Measurements from ENCODE around the gene GCC2.
A peak's percentile ranks its signal among the peaks of the same experiment; 100 is the strongest.
"Not testable (repeated sequence)": the region's sequence is repeated elsewhere in the genome, so short reads cannot be mapped to it uniquely, and the experiment has no call there.

Gene GCC2

DNA sequence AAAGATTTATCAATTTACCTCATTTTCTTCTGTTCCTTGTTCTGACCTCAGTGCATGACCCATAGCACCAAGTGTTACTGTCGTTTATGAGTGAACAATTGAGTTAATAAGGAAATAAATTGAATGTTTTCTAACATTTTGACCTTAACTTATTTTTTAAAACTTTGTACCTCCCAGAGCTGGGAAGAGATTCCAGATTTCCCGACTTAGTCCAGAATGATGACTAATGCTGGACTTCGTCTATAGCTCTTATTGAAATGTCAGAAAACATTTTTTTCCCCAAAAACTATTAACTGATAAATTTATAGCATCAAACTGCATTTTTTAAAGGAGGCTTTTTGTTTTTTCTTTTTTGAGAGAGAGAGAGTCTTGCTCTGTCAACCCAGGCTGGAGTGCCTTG is 63.4 kb downstream of the GCC2 start:
- not testable (repeated sequence) for DNase-seq

- DNase-seq = not testable (repeated sequence)
Measured at GRCh38 chr2:108514478-108514877, 65.5 kb downstream of the GCC2 start.

DNA sequence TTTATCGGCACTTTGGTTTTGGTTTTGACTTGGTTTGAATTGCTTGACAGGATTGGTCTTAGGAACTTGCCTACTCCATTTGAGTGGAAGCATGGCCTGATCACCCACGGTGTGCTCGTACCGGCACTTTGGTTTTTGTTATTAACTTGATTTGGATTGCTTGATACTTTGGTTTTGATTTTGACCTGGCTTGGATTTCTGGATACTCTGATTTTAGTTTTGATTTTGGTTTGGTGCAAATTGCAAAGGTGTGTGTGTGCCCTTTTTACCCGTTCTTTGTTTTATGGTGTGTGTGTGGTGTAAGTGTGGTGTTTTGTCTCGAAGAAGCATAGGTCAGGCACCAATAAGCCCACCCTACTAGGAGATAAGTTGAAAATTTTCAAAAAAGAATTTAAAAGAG is 75.7 kb downstream of the GCC2 start:
- not testable (repeated sequence) for DNase-seq

DNA sequence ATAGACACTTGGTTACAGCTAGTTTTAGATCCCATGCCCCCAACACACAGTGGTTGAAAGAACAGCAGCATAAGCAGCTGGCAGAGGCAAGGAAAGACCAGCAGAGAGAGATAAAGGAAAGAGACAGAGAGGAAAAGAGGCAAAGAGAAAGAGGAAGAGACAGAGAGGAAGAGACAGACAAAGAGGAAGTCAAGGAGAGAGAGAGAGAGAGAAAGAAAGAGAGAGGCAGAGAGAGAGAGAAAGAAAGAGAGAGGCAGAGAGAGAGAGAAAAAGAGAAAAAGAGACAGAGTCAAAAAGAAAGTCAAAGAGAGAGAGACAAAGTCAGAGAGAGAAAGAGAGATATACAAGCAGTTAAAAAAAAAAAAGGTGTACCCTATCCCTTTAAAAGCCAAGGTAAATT is 76.3 kb downstream of the GCC2 start:
- DNase-seq = not testable (repeated sequence)

GRCh38 chr2:108531674-108532055 is 82.7 kb downstream of the GCC2 start:
- DNase-seq = no peak

GRCh38 chr2:108533832-108534583 is 85.0 kb downstream of the GCC2 start, which contains the start of gene LIMS1:
TSS of gene LIMS1 (plus strand) at chr2:108534470. CDS start at chr2:108534563, 93 bp downstream.
- DNase-seq = peak; percentile 33 to 95 (median 83)

GRCh38 chr2:108534584-108535356 is 85.8 kb downstream of the GCC2 start:
- DNase-seq = peak in 32 of 51 donors; percentile 7 to 68 (median 40)

DNA sequence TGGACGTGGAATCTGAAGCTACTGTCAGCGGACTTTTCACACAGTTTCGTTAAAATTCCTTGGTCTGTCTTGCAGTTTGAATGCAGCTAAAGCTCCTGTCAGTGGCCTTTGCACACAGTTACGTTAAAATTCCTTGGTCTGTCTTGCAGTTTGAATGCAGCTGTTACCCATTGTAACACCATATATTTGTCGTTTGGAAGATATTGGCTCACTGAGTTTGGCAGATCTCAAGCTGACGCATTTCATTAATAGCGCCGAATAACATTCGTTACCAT is 86.3 kb downstream of the GCC2 start:
- DNase-seq = peak in 1 of 51 donors; percentile 59

DNA sequence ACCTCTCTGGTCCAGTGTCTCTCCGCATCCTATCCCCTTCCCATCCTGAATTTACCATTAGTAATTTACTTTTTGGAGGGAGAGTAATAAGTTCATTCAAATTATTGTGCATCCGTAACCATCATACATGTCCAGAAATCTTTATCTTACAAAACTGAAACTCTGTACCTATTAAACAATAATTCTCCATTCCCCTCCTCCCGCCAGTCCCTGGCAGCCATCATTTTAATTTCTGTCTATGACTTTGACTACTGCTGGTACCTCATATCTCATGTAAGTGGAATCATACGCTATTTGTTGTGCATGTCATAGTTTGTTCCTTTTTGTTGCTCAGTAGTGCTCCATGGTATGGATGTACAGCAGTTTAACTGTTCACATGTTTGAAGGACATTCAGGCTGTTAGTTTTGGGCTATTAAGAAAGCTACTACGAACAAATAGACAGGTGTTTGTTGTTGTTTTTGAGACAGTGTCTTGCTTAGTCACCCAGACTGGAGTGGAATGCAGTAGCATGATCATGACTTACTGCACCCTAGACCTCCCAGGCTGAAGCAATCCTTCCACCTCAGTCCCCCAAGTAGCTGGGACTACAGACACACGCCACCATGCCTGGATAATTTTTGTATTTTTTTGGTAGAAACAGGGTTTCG is 87.3 kb downstream of the GCC2 start:
- DNase-seq = no peak

DNA sequence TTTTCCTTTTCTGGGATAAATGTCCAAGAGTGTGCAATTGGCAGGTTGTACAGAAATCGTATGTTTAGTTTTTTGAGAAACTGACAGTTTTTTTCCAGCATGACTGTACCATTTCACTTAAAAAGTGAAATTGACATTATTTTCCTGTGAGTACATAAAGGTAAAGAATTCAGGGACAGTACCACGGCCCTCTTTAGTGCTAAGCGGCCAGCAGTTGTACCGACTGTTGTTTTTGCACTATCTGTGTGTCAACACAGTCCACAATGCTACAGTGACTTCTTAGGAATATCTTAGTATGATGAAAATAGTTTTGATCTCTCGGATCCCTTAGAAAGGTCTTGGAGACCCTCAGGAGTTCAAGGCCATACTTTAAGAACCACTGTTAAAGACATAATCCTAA is 87.9 kb downstream of the GCC2 start:
- DNase-seq = no peak

GRCh38 chr2:108538000-108538625 is 89.1 kb downstream of the GCC2 start:
- DNase-seq = no peak

DNA sequence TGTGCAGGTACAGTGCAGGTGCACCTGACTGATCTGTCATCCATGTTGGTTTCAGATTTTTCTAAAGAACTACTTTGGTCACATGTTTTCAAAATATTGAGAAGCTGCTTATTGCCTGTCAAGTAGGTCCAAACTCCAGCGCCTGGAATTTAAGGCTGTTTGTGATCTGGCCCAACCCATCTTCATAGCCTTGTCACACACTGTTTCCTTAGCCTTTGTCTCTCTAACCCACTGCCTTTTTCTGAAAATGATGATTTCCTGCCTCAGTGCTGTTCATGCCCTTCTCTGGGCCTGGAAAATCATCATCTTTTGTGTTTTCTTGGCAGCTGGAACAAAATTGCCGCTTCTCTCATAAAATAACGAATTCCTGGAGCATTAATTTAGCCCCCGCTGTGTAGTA is 92.4 kb downstream of the GCC2 start:
- no peak for DNase-seq

GRCh38 chr2:108542071-108542470 is 93.1 kb downstream of the GCC2 start:
- no peak for DNase-seq

DNA sequence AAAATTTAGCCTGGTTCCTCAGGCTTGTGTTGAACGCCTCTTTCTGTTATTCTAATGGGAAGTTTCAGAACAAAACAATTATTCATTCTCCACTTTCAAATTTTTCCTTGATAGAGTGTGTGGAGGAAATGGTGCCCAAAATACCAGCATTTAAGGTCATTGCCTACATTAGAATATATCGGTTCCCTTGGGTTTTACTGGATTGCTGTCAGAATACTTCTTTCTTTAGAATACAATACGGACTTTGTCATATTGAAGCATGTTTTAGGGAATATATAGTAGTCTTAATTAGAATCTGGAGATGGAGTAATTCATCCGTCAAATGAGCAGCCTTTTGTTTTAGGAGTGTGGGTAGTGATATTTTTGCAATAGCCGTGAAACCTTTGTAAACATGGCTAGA is 98.6 kb downstream of the GCC2 start:
- DNase-seq = no peak

DNA sequence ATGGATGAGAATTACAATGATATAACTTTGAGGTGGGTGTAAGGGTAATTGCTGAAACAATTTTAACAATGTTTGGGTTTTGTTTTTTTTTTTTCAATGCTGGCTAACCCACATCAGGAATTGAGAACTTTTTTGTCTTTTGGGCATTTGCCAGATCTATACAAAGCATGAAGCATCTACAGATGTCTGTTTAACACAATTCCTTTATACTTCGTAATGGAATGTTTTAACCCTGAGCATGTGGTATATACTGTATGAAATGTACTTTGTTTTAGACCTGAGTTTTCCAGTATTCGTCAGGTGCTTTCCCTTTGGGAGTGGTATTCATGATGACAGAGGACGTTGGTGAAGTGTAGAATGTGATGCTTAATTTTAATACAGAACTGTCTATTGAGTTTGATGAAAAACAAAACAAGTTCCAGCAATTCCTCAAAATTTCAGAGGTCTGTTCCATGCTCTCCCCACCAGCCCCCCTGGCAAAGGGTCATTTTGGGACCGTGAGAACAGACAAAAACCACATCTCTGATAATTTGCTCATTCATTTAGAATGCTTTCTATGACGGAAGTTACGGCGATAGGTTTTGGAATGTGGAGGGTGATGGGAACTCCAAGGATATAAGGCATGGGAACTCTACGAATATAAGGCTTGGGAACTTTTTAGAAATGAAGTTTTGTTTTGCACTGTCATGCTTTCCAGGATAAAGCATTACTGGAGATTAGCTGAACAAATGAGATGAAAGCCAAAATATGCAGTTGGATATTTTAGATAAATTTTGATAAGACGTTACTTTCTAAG is 99.4 kb downstream of the GCC2 start:
- no peak for DNase-seq

DNA sequence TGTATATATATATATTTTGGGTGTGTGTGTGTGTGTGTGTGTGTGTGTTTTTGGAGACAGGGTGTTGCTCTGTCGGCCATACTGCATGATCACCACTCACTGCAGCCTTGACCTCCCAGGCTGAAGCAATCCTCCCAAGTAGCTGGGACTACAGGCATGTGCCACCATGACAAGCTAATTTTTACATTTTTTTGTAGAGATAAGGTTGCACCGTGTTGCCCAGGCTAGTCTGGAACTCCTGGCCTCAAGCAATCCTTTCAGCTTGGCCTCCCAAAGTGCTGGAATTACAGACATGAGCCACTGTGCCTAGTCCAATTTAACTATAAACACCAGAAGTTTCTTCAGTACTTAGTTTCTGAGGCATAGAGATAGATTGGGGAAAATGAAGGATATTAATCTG is 103.6 kb downstream of the GCC2 start:
- DNase-seq = no peak

GRCh38 chr2:108553209-108553919 is 104.4 kb downstream of the GCC2 start:
- no peak for DNase-seq

GRCh38 chr2:108554528-108554927 is 105.5 kb downstream of the GCC2 start:
- DNase-seq = no peak

DNA sequence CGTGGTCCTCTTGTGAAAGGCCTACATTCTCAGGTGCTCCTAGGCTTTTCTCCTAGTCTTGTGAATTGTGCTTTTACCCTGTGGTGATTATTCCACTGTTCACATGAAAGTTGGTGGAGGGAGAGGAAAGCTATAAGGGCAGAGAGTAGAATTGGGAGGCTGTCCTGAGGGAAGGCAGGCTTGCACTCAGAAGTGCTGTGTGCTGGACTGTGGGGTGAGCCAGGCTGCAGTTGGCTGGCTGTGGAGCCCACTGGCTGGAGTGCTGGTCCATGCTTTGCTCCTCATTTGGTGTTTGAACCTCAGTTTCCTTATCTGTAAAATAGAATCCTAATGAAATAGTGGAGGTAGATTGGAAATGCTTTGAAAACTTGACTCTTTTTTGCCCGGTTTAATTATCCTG is 106.6 kb downstream of the GCC2 start:
- no peak for DNase-seq

GRCh38 chr2:108556581-108556980 is 107.6 kb downstream of the GCC2 start:
- not testable (repeated sequence) for DNase-seq

Measured in hypothalamus (tissue), 51 donors.